ENCODE data around the gene INTS2.

GRCh38 chr17:61966191-61966590 lies 38.4 kb upstream of the INTS2 start:
- no peak for TF ChIP-seq CTCF (IDR thresholded peaks at IDR 0.05; ENCODE audit: insufficient read depth, low read length, poor library complexity, severe bottlenecking)
- TF ChIP-seq EZH2phosphoT487 (conservative IDR thresholded peaks at IDR 0.05; ENCODE audit: low read length), result no peak
